ENCODE results near the gene MYCBP. TPM values are rescaled to one million over a fixed set of nuclear protein-coding genes. Genes with fewer than 3 reads are reported as not detected.

Gene MYCBP
- total and polyA plus RNA-seq, 4 donors: 7.8 to 21.2 (median 10.3) TPM

DNA sequence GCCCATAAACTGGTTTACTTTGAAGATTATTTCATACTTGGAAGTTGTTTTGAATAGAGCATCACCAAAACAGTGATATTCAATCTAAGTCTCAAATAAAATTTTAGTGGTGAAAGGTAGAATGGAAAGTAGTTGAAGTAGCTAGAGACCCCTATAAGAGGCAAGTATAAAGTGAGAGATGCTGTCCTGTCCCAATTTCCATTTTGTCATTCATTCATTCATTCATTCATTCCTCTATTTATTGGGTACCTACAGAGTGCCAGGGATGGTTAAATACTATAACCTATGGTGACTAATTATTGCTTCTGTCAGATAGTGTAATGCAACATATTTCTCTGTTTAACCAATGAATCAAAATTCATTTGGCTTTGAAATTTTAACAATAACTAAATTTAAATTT lies 46.3 kb downstream of the MYCBP start:
- no peak for DNase-seq (ENCODE audit: low spot score)
- Histone ChIP-seq H3K27ac (ENCODE audit: low read depth in 1 of 2, low read length in 2 of 2) (no peak overlapping the region), H3K9ac (ENCODE audit: low read depth in 1 of 2, low read length in 2 of 2) (no peak overlapping the region), H3K4me1 (ENCODE audit: control insufficient read depth in 4 of 4, insufficient read depth in 4 of 4, low read length in 3 of 4) (no peaks in the 10 kb centered on the region), H3K4me3 (ENCODE audit: low read depth in 1 of 3, low read length in 3 of 3) (no peak overlapping the region), H3K27me3 (ENCODE audit: control insufficient read depth in 4 of 4, insufficient read depth in 4 of 4, low read length in 3 of 4) (peaks cover 0 to 4% (median 0%) of the 10 kb centered on the region in 4 donors), H3K9me3 (ENCODE audit: control insufficient read depth in 4 of 4, low read length in 3 of 4) (no peaks in the 10 kb centered on the region), H3K36me3 (ENCODE audit: control insufficient read depth in 4 of 4, insufficient read depth in 3 of 4, low read depth in 1 of 4, low read length in 3 of 4) (no peaks in the 10 kb centered on the region)
- TF ChIP-seq GABPA (IDR thresholded peaks at IDR 0.05 in 1 of 2, conservative IDR thresholded peaks at IDR 0.05 in 1 of 2) (no peak), JUND (IDR thresholded peaks at IDR 0.05) (no peak), YY1 (IDR thresholded peaks at IDR 0.05) (no peak), NR2F2 (IDR thresholded peaks at IDR 0.05) (no peak), CTCF (IDR thresholded peaks at IDR 0.05; ENCODE audit: low read depth, low read length, missing input control) (no peak), ZBTB33 (IDR thresholded peaks at IDR 0.05) (no peak), RXRA (IDR thresholded peaks at IDR 0.05) (no peak), SP1 (IDR thresholded peaks at IDR 0.05) (no peak), FOXA2 (IDR thresholded peaks at IDR 0.05) (no peak), TAF1 (conservative IDR thresholded peaks at IDR 0.05) (no peak)
- TF ChIP-seq, protein P1, sequence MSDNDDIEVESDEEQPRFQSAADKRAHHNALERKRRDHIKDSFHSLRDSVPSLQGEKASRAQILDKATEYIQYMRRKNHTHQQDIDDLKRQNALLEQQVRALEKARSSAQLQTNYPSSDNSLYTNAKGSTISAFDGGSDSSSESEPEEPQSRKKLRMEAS (IDR thresholded peaks at IDR 0.05): no peak
- TF ChIP-seq, protein P2, sequence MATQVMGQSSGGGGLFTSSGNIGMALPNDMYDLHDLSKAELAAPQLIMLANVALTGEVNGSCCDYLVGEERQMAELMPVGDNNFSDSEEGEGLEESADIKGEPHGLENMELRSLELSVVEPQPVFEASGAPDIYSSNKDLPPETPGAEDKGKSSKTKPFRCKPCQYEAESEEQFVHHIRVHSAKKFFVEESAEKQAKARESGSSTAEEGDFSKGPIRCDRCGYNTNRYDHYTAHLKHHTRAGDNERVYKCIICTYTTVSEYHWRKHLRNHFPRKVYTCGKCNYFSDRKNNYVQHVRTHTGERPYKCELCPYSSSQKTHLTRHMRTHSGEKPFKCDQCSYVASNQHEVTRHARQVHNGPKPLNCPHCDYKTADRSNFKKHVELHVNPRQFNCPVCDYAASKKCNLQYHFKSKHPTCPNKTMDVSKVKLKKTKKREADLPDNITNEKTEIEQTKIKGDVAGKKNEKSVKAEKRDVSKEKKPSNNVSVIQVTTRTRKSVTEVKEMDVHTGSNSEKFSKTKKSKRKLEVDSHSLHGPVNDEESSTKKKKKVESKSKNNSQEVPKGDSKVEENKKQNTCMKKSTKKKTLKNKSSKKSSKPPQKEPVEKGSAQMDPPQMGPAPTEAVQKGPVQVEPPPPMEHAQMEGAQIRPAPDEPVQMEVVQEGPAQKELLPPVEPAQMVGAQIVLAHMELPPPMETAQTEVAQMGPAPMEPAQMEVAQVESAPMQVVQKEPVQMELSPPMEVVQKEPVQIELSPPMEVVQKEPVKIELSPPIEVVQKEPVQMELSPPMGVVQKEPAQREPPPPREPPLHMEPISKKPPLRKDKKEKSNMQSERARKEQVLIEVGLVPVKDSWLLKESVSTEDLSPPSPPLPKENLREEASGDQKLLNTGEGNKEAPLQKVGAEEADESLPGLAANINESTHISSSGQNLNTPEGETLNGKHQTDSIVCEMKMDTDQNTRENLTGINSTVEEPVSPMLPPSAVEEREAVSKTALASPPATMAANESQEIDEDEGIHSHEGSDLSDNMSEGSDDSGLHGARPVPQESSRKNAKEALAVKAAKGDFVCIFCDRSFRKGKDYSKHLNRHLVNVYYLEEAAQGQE (IDR thresholded peaks at IDR 0.05): no peak

DNA sequence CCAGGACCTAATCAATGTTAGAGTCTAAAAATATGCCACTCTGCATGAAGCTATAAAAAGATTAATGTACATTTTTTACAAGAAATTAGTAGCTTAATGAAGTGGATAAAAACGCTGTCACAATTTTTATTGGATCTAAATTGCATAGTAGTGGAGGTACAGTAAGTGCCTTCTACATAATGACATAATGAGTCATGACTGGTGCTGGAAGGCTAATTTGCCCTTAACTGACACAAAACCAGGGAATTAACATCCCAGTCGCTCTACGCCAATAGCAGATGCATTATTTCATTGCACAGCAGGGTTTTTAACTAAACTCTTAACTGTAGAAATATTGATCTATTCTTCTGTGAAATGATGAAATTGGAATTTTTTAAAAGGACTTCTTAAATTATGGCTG lies 46.9 kb downstream of the MYCBP start:
- Histone ChIP-seq H3K36me3 (ENCODE audit: control insufficient read depth in 4 of 4, insufficient read depth in 3 of 4, low read depth in 1 of 4, low read length in 3 of 4) (no peaks in the 10 kb centered on the region), H3K9ac (ENCODE audit: low read depth in 1 of 2, low read length in 2 of 2) (no peak overlapping the region), H3K4me1 (ENCODE audit: control insufficient read depth in 4 of 4, insufficient read depth in 4 of 4, low read length in 3 of 4) (no peaks in the 10 kb centered on the region), H3K9me3 (ENCODE audit: control insufficient read depth in 4 of 4, low read length in 3 of 4) (no peaks in the 10 kb centered on the region), H3K27me3 (ENCODE audit: control insufficient read depth in 4 of 4, insufficient read depth in 4 of 4, low read length in 3 of 4) (peaks cover 0 to 4% (median 0%) of the 10 kb centered on the region in 4 donors), H3K27ac (ENCODE audit: low read depth in 1 of 2, low read length in 2 of 2) (no peak overlapping the region), H3K4me3 (ENCODE audit: low read depth in 1 of 3, low read length in 3 of 3) (no peak overlapping the region)
- WGBS: 78% methylated on average over 3 of the region's 3 CpGs
- no peak for DNase-seq (ENCODE audit: low spot score)
- TF ChIP-seq SP1 (IDR thresholded peaks at IDR 0.05) (no peak), CTCF (IDR thresholded peaks at IDR 0.05; ENCODE audit: low read depth, low read length, missing input control) (no peak), FOXA2 (IDR thresholded peaks at IDR 0.05) (no peak), GABPA (IDR thresholded peaks at IDR 0.05 in 1 of 2, conservative IDR thresholded peaks at IDR 0.05 in 1 of 2) (no peak), NR2F2 (IDR thresholded peaks at IDR 0.05) (no peak), JUND (IDR thresholded peaks at IDR 0.05) (no peak), HNF4A (conservative IDR thresholded peaks at IDR 0.05) (no peak), RXRA (IDR thresholded peaks at IDR 0.05) (no peak), ATF3 (IDR thresholded peaks at IDR 0.05) (no peak), ZBTB33 (IDR thresholded peaks at IDR 0.05) (no peak), HNF4G (IDR thresholded peaks at IDR 0.05) (no peak), EGR1 (IDR thresholded peaks at IDR 0.05; ENCODE audit: low read depth in 2 of 2) (no peak), RAD21 (IDR thresholded peaks at IDR 0.05) (no peak), YY1 (IDR thresholded peaks at IDR 0.05) (no peak), FOXA1 (IDR thresholded peaks at IDR 0.05) (no peak), TAF1 (conservative IDR thresholded peaks at IDR 0.05) (no peak)
- TF ChIP-seq, protein P1 (IDR thresholded peaks at IDR 0.05): no peak

All from liver (tissue), 9 donors.